Measurements from ENCODE around the gene MYO1F.

Gene MYO1F

GRCh38 chr19:8504919-8505318, 72.3 kb downstream of the MYO1F start:
- intact Hi-C loops (cut with DNase I; ENCODE audit: low total_unique reads): loop anchor here (10.0 kb wide), 1 partner anchor 240 kb away; no protein-coding TSS in a partner anchor
- DNase-seq: no peak
- no peak overlapping the region for H3K4me3 ChIP-seq

GRCh38 chr19:8504171-8504570, 73.1 kb downstream of the MYO1F start:
- intact Hi-C loops (cut with DNase I; ENCODE audit: low total_unique reads): loop anchor here (10.0 kb wide), 1 partner anchor 239 kb away; no protein-coding TSS in a partner anchor
- peaks cover 0 to 6% (median 0%) of the 10 kb centered on the region in 3 donors for H3K36me3 ChIP-seq
- no peak overlapping the region for H3K4me3 ChIP-seq
- DNase-seq: no peak
- peaks cover 0 to 16% (median 15%) of the 10 kb centered on the region in 4 donors for H3K4me1 ChIP-seq
- H3K27ac ChIP-seq: no peak overlapping the region
- H3K27me3 ChIP-seq: no peaks in the 10 kb centered on the region
- TF ChIP-seq CTCF (IDR thresholded peaks at IDR 0.05): no peak
- no peaks in the 10 kb centered on the region for H3K9me3 ChIP-seq

More at GRCh38 chr19:8504919-8505318, 72.3 kb downstream of the MYO1F start:
- peaks cover 0 to 16% (median 15%) of the 10 kb centered on the region in 4 donors for H3K4me1 ChIP-seq
- peaks cover 0 to 13% (median 0%) of the 10 kb centered on the region in 3 donors for H3K36me3 ChIP-seq
- no peak overlapping the region for H3K27ac ChIP-seq
- H3K9me3 ChIP-seq: no peaks in the 10 kb centered on the region
- TF ChIP-seq CTCF (IDR thresholded peaks at IDR 0.05): no peak
- no peaks in the 10 kb centered on the region for H3K27me3 ChIP-seq

- H3K27me3 ChIP-seq: no peaks in the 10 kb centered on the region
- no peaks in the 10 kb centered on the region for H3K9me3 ChIP-seq
- no peak overlapping the region for H3K4me3 ChIP-seq
- intact Hi-C loops (cut with DNase I; ENCODE audit: low total_unique reads): loop anchor here (10.0 kb wide), 1 partner anchor 239 kb away; no protein-coding TSS in a partner anchor
- no peak for DNase-seq
- H3K4me1 ChIP-seq: peaks cover 0 to 16% (median 15%) of the 10 kb centered on the region in 4 donors
- no peak overlapping the region for H3K27ac ChIP-seq
- TF ChIP-seq CTCF (IDR thresholded peaks at IDR 0.05): no peak
- peaks cover 0 to 1% (median 0%) of the 10 kb centered on the region in 3 donors for H3K36me3 ChIP-seq
Observed at GRCh38 chr19:8503510-8503909, 73.7 kb downstream of the MYO1F start.

- no peak for DNase-seq
- intact Hi-C loops (cut with DNase I; ENCODE audit: low total_unique reads): loop anchor here (10.0 kb wide), 1 partner anchor 237 kb away; no protein-coding TSS in a partner anchor
- peak overlapping the region; percentile 4 to 25 for H3K4me3 ChIP-seq
- H3K4me1 ChIP-seq: peaks cover 0 to 16% (median 15%) of the 10 kb centered on the region in 4 donors
- H3K9me3 ChIP-seq: no peaks in the 10 kb centered on the region
- TF ChIP-seq CTCF (IDR thresholded peaks at IDR 0.05): no peak
- H3K27ac ChIP-seq: no peak overlapping the region
- no peaks in the 10 kb centered on the region for H3K27me3 ChIP-seq
- no peaks in the 10 kb centered on the region for H3K36me3 ChIP-seq
Observed at GRCh38 chr19:8501981-8502380, 75.3 kb downstream of the MYO1F start.

GRCh38 chr19:8501516-8501915, 75.7 kb downstream of the MYO1F start:
- no peaks in the 10 kb centered on the region for H3K9me3 ChIP-seq
- peaks cover 0 to 13% (median 12%) of the 10 kb centered on the region in 4 donors for H3K4me1 ChIP-seq
- intact Hi-C loops (cut with DNase I; ENCODE audit: low total_unique reads): loop anchor here (10.0 kb wide), 1 partner anchor 237 kb away; no protein-coding TSS in a partner anchor
- TF ChIP-seq CTCF (IDR thresholded peaks at IDR 0.05): no peak
- H3K27me3 ChIP-seq: no peaks in the 10 kb centered on the region
- DNase-seq: no peak
- no peak overlapping the region for H3K4me3 ChIP-seq
- H3K27ac ChIP-seq: no peak overlapping the region
- H3K36me3 ChIP-seq: no peaks in the 10 kb centered on the region
